Pancreas (tissue), 10 donors: Measurements from ENCODE around the gene HDAC4. TPM values are rescaled to one million over a fixed set of nuclear protein-coding genes. Genes with fewer than 3 reads are reported as not detected.

Experiments used
- ATAC-seq, 4 donors: fragments of 200-7000 bp; cut with Tn5 transposase; one replicate each; pipeline versions ENCODE4 v1.8.0 to v1.9.1; 2020; ENCODE audit warnings: mild to moderate bottlenecking in 4 of 4, moderate library complexity in 4 of 4
- DNase-seq, 6 donors: peaks; one replicate each; pipeline ENCODE4 v3.0.0-alpha.2; 2020
- FAIRE-seq: peaks from 2 replicates; lab custom pipeline; 2012; peaks lifted over from hg19 to GRCh38; lab: Jason Lieb, UNC
- H3K27ac ChIP-seq, 4 donors: fragments of 200-600 bp; sonication (generic); 1 replicate in 3 of 4; 2 replicates in 1 of 4; pipeline versions ENCODE4 v1.5.0 to v1.8.0; 2020
- H3K27me3 ChIP-seq, 4 donors: fragments of 200-600 bp; one replicate each; pipeline ENCODE4 v1.8.0; 2021
- H3K36me3 ChIP-seq, 3 donors: fragments of 200-600 bp; sonication (generic) in 1 of 3; one replicate each; pipeline versions ENCODE4 v1.5.0 to v1.8.0; 2020 to 2021
- H3K4me1 ChIP-seq, 3 donors: fragments of 200-600 bp; one replicate each; pipeline ENCODE4 v1.8.0; 2021
- H3K4me3 ChIP-seq, 4 donors: fragments of 200-600 bp; sonication (generic) in 2 of 4; one replicate each; pipeline versions ENCODE4 v1.5.0 to v1.8.0; 2020 to 2021
- H3K9me3 ChIP-seq, 4 donors: fragments of 200-600 bp; one replicate each; pipeline ENCODE4 v1.8.0; 2021
- WGBS, 2 donors: extraction: QIAGEN DNeasy Blood & Tissue Kit; methylation state at CpG; one replicate each; pipeline ENCODE4 v1.1.7; 2013; 5-methylcytosine and 5-hydroxymethylcytosine counted together
- intact Hi-C, 3 donors: fragments of 100-400 bp; cut with DNase I; formaldehyde crosslinking; loops; one replicate each; pipeline versions ENCODE4 v1.11.1 to v1.14.2; 2022
- polyA plus RNA-seq, 2 donors: library from polyadenylated mRNA; stranded (reverse); fragments of 200-250 nt; gene quantifications; one replicate each; pipeline ENCODE4 v1.2.3, GENCODE V29; 2013
- total RNA-seq, 6 donors: library from RNA; stranded (reverse); fragmentation: NEBNext Ultra II Directional in 4 of 6; extraction: Animal tissue kit (Norgen Biotek cat#: 25700) in 4 of 6; gene quantifications; one replicate each; pipeline versions ENCODE4 v1.2.1 to v1.2.4, GENCODE V29; 2021 to 2023
- TF ChIP-seq, protein P1 (sequence below), 4 donors: fragments of 200-600 bp; sonication (generic) in 3 of 4; IDR thresholded peaks; one replicate each; pipeline versions ENCODE4 v1.5.0 to v1.8.0; 2021; ENCODE audit warnings: antibody characterized with exemption in 4 of 4
- donor health status: healthy with polysubstance abuse.
- donor health status: DM: no; HTN: no; CAD: no; lungs with moderate emphysema.
- donor health status: DM: no; HTN: no; CAD: no.
- donor health status: control.
- donor health status: control.
- donor health status: Bipolar disorder and iron deficiency.
- donor health status: DM: yes; HTN: yes; CAD: no.
- donor health status: DM: no; HTN: no; CAD: no.
- donor health status: DM: no; HTN: no; CAD: no.
- donor health status: DM: yes; HTN: yes; CAD: no.

The HDAC4 gene
- total and polyA plus RNA-seq, 8 donors = 8.2 to 31.8 (median 16.6) TPM

DNA sequence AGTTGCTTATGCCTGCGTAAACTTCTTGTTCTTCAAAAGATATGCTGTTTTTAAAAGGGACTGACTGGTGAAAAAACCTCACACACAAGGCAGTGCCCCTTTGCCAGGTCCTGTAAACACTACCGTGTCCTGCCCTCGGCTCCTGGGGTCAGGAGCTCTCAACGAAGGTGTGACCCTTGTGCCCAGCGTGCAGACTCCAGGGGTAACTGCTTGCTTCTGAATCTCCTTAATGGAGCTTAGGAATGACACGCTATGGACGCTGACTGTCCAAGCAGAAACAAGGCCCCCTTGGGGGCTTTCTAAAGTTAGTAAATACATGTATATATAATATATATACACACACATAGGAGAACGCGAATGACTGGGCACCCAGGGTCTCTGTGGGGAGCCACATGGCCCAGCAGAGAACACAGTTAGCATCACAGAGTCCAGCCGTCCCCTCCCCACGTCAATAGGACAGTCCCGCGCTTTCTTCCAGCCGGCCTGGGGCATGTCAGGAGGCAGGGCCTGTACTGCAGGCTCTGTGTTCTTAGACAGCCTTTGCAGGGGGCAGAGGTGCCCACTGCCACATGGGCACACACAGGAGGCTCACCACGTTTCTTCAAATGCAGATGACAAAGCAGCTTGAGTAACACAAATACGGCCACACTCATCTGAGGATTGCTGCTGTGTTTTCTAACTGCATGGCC is 96.1 kb downstream of the HDAC4 start:
- Histone ChIP-seq H3K9me3 (no peaks in the 10 kb centered on the region), H3K36me3 (no peaks in the 10 kb centered on the region), H3K27ac (peak overlapping the region in 2 of 4 donors; percentile 15 to 28), H3K4me3 (no peak overlapping the region), H3K27me3 (no peaks in the 10 kb centered on the region), H3K4me1 (peaks cover 20 to 23% (median 21%) of the 10 kb centered on the region in 3 donors)
- TF ChIP-seq, protein P1, sequence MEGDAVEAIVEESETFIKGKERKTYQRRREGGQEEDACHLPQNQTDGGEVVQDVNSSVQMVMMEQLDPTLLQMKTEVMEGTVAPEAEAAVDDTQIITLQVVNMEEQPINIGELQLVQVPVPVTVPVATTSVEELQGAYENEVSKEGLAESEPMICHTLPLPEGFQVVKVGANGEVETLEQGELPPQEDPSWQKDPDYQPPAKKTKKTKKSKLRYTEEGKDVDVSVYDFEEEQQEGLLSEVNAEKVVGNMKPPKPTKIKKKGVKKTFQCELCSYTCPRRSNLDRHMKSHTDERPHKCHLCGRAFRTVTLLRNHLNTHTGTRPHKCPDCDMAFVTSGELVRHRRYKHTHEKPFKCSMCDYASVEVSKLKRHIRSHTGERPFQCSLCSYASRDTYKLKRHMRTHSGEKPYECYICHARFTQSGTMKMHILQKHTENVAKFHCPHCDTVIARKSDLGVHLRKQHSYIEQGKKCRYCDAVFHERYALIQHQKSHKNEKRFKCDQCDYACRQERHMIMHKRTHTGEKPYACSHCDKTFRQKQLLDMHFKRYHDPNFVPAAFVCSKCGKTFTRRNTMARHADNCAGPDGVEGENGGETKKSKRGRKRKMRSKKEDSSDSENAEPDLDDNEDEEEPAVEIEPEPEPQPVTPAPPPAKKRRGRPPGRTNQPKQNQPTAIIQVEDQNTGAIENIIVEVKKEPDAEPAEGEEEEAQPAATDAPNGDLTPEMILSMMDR (IDR thresholded peaks at IDR 0.05) = no peak
- intact Hi-C loops = no loop called here
- no peak for FAIRE-seq
- 64 to 65% methylated on average over 16 of the region's 16 CpGs for WGBS, 2 donors
- peak in 3 of 6 donors; percentile 10 to 52 (median 31) for DNase-seq
- ATAC-seq = no peak

DNA sequence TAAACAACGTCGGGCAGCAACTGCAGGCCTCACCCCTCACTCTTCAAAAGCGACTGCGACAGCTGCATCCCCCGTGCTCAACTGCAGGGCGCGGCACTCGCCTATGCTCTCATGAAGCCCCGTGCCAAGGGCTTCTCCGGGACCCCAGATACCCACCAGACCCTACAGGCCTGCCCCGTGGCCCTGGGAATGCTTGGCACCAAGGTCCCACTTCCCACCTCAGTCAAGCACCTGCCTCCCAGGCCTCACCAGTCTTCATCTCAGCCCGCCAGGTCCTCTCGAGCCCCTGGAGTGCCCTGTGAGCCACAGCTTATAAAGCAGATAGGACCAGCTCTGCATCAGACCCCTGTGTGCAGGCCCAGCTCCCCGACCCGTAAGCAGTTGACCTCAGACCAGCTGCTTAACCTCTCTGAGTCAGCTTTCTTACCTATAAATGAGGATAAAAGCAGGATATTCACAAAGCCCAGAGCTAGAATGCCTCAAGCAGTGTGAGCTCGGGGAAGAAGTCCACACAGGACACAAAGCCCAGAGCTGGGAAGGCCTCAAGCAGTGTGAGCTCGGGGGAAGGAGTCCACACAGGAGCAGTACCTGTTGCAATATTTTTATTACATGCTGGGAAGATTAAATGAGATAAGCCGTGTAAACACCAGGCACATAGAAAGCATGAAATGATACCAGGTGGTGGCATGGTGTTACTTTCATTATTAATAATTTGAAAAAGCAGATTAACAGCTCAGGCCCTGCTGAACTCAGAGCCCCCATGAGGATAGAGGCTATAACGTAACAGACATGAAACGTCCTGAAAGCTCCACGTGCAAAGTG is 96.9 kb downstream of the HDAC4 start:
- H3K4me1 ChIP-seq = peaks cover 24 to 28% (median 24%) of the 10 kb centered on the region in 3 donors
- no peaks in the 10 kb centered on the region for H3K36me3 ChIP-seq
- WGBS, 2 donors = 62% methylated on average over 21 of the region's 21 CpGs
- DNase-seq (peak in 3 of 6 donors; percentile 16 to 55 (median 51)), FAIRE-seq (no peak), ATAC-seq (peak; percentile 60 to 74 (median 69))
- no peak overlapping the region for H3K4me3 ChIP-seq
- peak overlapping the region in 2 of 4 donors; percentile 23 to 28 for H3K27ac ChIP-seq
- no peaks in the 10 kb centered on the region for H3K9me3 ChIP-seq
- no peaks in the 10 kb centered on the region for H3K27me3 ChIP-seq
- TF ChIP-seq, protein P1 (IDR thresholded peaks at IDR 0.05) = no peak
- intact Hi-C loops = no loop called here

DNA sequence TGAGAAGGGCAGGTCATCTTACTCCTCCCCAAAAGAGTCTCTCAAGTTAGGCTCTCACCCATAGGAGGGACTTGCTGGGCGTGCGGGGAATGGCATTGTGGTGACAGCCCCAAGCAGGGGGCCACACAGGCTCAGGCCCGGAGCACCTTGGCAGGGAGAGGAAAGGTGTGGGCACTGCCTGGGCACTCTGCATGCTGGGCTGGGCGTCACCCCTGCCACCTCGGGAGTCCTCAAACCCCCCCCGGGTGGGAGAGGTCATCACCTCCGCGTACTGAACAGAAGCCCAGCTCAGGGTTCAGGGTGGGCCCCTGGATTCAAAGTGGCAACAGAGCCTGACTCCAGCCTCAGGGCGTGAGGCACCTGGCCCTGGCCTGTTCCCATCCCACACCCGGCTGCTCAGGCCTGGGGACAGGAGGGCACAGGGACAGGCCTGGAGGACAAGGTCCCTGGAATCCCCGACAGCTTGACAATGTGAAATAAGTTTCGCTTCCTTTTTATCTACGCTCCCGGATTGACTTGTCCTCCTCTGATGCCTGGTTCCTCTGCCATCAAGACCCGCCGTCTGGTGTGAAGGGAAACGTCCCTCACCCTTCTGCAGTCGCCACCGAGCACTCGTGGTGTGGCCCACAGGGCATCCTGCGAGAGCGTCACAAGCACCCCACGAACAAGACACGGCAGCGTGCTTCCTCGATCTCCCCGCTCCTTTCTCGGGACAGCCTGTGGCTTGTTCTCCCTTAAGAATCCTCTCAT is 97.8 kb downstream of the HDAC4 start:
- no peak for FAIRE-seq

DNA sequence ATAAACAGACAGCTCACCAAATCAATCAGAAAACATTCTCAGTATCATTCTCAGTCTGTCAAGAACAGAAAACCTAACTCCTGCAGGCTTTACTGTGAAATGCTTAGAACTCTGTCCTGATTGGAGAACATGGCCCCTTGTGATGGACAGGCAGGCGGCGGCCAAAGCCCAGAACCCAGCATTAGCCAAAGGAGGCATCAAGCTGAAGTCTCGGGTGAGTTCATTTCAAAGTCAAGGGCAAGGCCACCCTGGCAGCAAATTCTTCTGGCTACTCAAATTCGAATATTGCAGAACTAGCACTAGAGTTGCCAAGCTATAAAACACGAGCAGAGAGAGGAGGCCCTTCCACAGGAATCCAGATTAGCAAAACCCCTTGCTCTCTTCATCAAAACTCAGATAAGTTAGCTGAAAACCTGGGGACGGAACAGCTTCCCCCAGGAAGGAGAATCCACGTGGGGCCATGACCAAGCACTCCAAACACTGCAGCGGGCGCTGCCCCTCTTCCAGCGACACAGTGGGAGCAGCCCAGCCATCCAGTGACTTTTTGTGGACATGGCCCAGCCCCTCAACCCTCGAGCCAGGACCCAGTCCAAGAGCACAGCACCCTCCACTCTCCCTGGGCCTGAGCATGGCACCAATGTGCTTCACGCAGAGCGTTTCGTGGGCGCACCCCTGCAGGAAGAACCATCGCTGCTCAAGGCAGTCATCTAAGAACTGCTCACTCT is 98.6 kb downstream of the HDAC4 start:
- peaks cover 31 to 38% (median 37%) of the 10 kb centered on the region in 3 donors for H3K4me1 ChIP-seq
- FAIRE-seq (no peak), DNase-seq (peak in 3 of 6 donors; percentile 29 to 46 (median 43)), ATAC-seq (peak in 2 of 4 donors; percentile 12 to 14)
- H3K9me3 ChIP-seq = no peaks in the 10 kb centered on the region
- H3K4me3 ChIP-seq = no peak overlapping the region
- no peak overlapping the region for H3K27ac ChIP-seq
- H3K27me3 ChIP-seq = no peaks in the 10 kb centered on the region
- 69 to 70% methylated on average over 16 of the region's 16 CpGs for WGBS, 2 donors
- H3K36me3 ChIP-seq = no peaks in the 10 kb centered on the region
- intact Hi-C loops = no loop called here
- TF ChIP-seq, protein P1 (IDR thresholded peaks at IDR 0.05) = no peak

More for the DNA sequence above, 97.8 kb downstream of the HDAC4 start:
- ATAC-seq (peak in 1 of 4 donors; percentile 6), DNase-seq (peak in 3 of 6 donors; percentile 9 to 64 (median 54))
- 92% methylated on average over 28 of the region's 28 CpGs for WGBS, 2 donors
- Histone ChIP-seq H3K36me3 (no peaks in the 10 kb centered on the region), H3K9me3 (no peaks in the 10 kb centered on the region), H3K27me3 (no peaks in the 10 kb centered on the region), H3K4me3 (no peak overlapping the region), H3K27ac (no peak overlapping the region), H3K4me1 (peaks cover 24 to 32% (median 29%) of the 10 kb centered on the region in 3 donors)
- intact Hi-C loops = no loop called here
- TF ChIP-seq, protein P1 (IDR thresholded peaks at IDR 0.05) = no peak
